ENCODE data around the gene BRD4. TPM values are rescaled to one million over a fixed set of nuclear protein-coding genes. Genes with fewer than 3 reads are reported as not detected.
"Not testable (repeated sequence)": the region's sequence is repeated elsewhere in the genome, so short reads cannot be mapped to it uniquely, and the experiment has no call there.

BRD4 gene
- polyA plus RNA-seq, 3 donors = 3.7 to 19.2 (median 4.2) TPM

DNA sequence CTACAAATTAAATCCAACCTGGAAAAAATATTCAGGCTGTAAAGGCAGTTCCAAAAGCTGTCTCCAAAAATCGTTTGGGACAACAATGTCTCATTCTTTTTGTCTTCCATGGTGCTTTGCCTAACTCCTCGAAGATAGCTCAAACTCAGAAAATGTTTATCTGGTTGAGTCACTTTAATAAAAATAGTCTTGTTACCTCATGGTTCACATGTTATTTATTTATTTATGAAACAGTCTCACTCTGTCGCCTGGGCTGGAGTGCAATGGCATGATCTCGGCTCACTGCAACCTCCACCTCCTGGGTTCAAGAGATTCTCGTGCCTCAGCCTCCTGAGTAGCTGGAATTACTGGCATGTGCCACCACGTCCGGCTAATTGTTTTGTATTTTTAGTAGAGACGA is 4.9 kb upstream of the BRD4 start:
- Histone ChIP-seq H3K27ac (ENCODE audit: low read depth in 1 of 2, low read length in 2 of 2) (no peak overlapping the region), H3K9ac (ENCODE audit: insufficient read depth, low read length, poor library complexity, severe bottlenecking) (no peak overlapping the region), H3K9me3 (replicated peaks in 1 of 2; ENCODE audit: control insufficient read depth in 1 of 2, insufficient read depth in 1 of 2, low read length in 2 of 2) (no peaks in the 10 kb centered on the region), H3K36me3 (replicated peaks in 1 of 2; ENCODE audit: control insufficient read depth in 1 of 2, insufficient read depth in 2 of 2, low read length in 2 of 2) (peaks cover 5 to 29% of the 10 kb centered on the region in 2 donors), H3K27me3 (ENCODE audit: control insufficient read depth in 2 of 2, insufficient read depth in 2 of 2, low read length in 2 of 2) (no peaks in the 10 kb centered on the region), H2AFZ (ENCODE audit: insufficient read depth, low read depth, low read length, poor library complexity, severe bottlenecking) (no peak overlapping the region), H4K20me1 (ENCODE audit: insufficient read depth, low read length) (no peaks in the 10 kb centered on the region), H3K4me2 (replicated peaks; ENCODE audit: extremely low read depth, low read length, poor library complexity, severe bottlenecking) (no peak overlapping the region), H3K79me2 (ENCODE audit: insufficient read depth, low read length) (peaks cover 27% of the 10 kb centered on the region), H3K4me3 (replicated peaks in 1 of 3; ENCODE audit: low read depth in 2 of 3, low read length in 3 of 3) (no peak overlapping the region), H3K4me1 (ENCODE audit: control insufficient read depth in 1 of 2, insufficient read depth in 2 of 2, low read length in 2 of 2) (peaks cover 24 to 25% of the 10 kb centered on the region in 2 donors)
- peaks cover 17% of the 10 kb centered on the region for H3K4me1 Mint-ChIP-seq
- intact Hi-C loops (cut with micrococcal nuclease) = loop anchor here (5.0 to 10.0 kb wide), 2 partner anchors 40 to 52 kb away; partner anchors contain the start of gene AKAP8 (in 1 of the 2)
- H3K4me3 Mint-ChIP-seq = no peak overlapping the region
- peaks cover 2 to 38% of the 10 kb centered on the region in 2 donors for H3K36me3 Mint-ChIP-seq
- peaks cover 0 to 5% (median 2%) of the 10 kb centered on the region in 3 donors for H3K27me3 Mint-ChIP-seq (ENCODE audit: low read depth in 3 of 3)
- peaks cover 0 to 5% (median 0%) of the 10 kb centered on the region in 7 donors for H3K9me3 Mint-ChIP-seq
- TF ChIP-seq, protein P1, sequence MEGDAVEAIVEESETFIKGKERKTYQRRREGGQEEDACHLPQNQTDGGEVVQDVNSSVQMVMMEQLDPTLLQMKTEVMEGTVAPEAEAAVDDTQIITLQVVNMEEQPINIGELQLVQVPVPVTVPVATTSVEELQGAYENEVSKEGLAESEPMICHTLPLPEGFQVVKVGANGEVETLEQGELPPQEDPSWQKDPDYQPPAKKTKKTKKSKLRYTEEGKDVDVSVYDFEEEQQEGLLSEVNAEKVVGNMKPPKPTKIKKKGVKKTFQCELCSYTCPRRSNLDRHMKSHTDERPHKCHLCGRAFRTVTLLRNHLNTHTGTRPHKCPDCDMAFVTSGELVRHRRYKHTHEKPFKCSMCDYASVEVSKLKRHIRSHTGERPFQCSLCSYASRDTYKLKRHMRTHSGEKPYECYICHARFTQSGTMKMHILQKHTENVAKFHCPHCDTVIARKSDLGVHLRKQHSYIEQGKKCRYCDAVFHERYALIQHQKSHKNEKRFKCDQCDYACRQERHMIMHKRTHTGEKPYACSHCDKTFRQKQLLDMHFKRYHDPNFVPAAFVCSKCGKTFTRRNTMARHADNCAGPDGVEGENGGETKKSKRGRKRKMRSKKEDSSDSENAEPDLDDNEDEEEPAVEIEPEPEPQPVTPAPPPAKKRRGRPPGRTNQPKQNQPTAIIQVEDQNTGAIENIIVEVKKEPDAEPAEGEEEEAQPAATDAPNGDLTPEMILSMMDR (IDR thresholded peaks at IDR 0.05) = no peak
- H3K27ac Mint-ChIP-seq = no peak overlapping the region
- no peak for DNase-seq
- 89% methylated on average over 5 of the region's 8 CpGs for WGBS (ENCODE audit: insufficient coverage)

DNA sequence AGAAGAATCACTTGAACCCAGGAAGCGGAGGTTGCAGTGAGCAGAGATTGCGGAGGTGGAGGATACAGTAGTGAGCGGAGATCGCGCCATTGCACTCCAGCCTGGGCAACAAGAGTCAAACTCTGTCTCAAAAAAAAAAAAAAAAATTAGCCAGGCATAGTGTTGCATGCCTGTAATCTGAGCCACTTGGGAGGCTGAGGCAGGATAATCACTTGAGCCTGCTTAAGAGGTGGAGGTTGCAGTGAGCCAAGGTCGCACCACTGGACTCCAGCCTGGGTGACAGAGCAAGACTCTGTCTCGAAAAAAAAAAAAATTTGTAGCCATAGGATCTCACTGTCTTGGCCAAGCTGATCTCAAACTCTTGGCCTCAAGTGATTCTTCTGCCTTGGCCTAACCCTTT is 3.7 kb upstream of the BRD4 start:
- H3K36me3 ChIP-seq (replicated peaks in 1 of 2; ENCODE audit: control insufficient read depth in 1 of 2, insufficient read depth in 2 of 2, low read length in 2 of 2) = peaks cover 3 to 29% of the 10 kb centered on the region in 2 donors

More for the DNA sequence above, 3.7 kb upstream of the BRD4 start:
- peaks cover 34% of the 10 kb centered on the region for H3K79me2 ChIP-seq (ENCODE audit: insufficient read depth, low read length)
- peaks cover 19% of the 10 kb centered on the region for H3K4me1 Mint-ChIP-seq
- H3K36me3 Mint-ChIP-seq = peaks cover 2 to 33% of the 10 kb centered on the region in 2 donors
- H3K4me2 ChIP-seq (replicated peaks; ENCODE audit: extremely low read depth, low read length, poor library complexity, severe bottlenecking); H3K9me3 ChIP-seq (replicated peaks in 1 of 2; ENCODE audit: control insufficient read depth in 1 of 2, insufficient read depth in 1 of 2, low read length in 2 of 2); H3K9me3 Mint-ChIP-seq; H3K27me3 ChIP-seq (ENCODE audit: control insufficient read depth in 2 of 2, insufficient read depth in 2 of 2, low read length in 2 of 2); H2AFZ ChIP-seq (ENCODE audit: insufficient read depth, low read depth, low read length, poor library complexity, severe bottlenecking); H3K27me3 Mint-ChIP-seq (ENCODE audit: low read depth in 3 of 3); DNase-seq; H3K27ac ChIP-seq (ENCODE audit: low read depth in 1 of 2, low read length in 2 of 2); H4K20me1 ChIP-seq (ENCODE audit: insufficient read depth, low read length); H3K4me3 Mint-ChIP-seq; H3K4me3 ChIP-seq (replicated peaks in 1 of 3; ENCODE audit: low read depth in 2 of 3, low read length in 3 of 3); H3K9ac ChIP-seq (ENCODE audit: insufficient read depth, low read length, poor library complexity, severe bottlenecking); H3K27ac Mint-ChIP-seq: not testable (repeated sequence)
- H3K4me1 ChIP-seq (ENCODE audit: control insufficient read depth in 1 of 2, insufficient read depth in 2 of 2, low read length in 2 of 2) = peaks cover 26% of the 10 kb centered on the region in 2 donors
- 96% methylated on average over 4 of the region's 7 CpGs for WGBS (ENCODE audit: insufficient coverage)
- intact Hi-C loops (cut with micrococcal nuclease) = loop anchor here (5.0 to 10.0 kb wide), 2 partner anchors 41 to 51 kb away; partner anchors contain the start of gene AKAP8 (in 1 of the 2)
